A673 (cell line): ENCODE results near the gene THSD4. TPM values are rescaled to one million over a fixed set of nuclear protein-coding genes. Genes with fewer than 3 reads are reported as not detected.

Source experiments
- BruUV-seq: library from RNA; stranded (reverse); fragments of 400-500 nt; replicated peaks from 2 replicates; lab custom pipeline; 2021; lab: Mats Ljungman, UMichigan
- CTCF ChIA-PET: fragments of 300-600 bp; sonication (Branson Sonifier 250); formaldehyde crosslinking; loops from one replicate; lab custom pipeline; 2022; ENCODE audit warnings: antibody characterized with exemption; lab: Charles Lee
- POLR2A ChIA-PET: fragments of 300-600 bp; sonication (Branson Sonifier 250); formaldehyde crosslinking; loops from one replicate; lab custom pipeline; 2022; ENCODE audit warnings: antibody characterized with exemption; ENCODE audit not compliant: low non-redundant PET; lab: Charles Lee
- DNase-seq: peaks from one replicate; pipeline ENCODE4 v3.0.0-alpha.2; 2015; ENCODE audit warnings: low spot score
- H3K27ac ChIP-seq: fragments of 200-600 bp; sonication (generic); 2 replicates; pipeline ENCODE4 v1.5.1; 2016; ENCODE audit warnings: mixed run types, low read depth, mild to moderate bottlenecking, mixed read lengths, antibody characterized with exemption, low read length; ENCODE audit not compliant: poor library complexity, severe bottlenecking
- H3K27me3 ChIP-seq: fragments of 200-600 bp; sonication (generic); replicated peaks from 2 replicates; pipeline ENCODE4 v1.6.1; 2017; ENCODE audit warnings: mixed run types, low read depth, mild to moderate bottlenecking, mixed read lengths, antibody characterized with exemption, low read length; ENCODE audit not compliant: insufficient read depth, poor library complexity
- H3K36me3 ChIP-seq: fragments of 200-600 bp; sonication (generic); 2 replicates; pipeline ENCODE4 v1.6.1; 2016; ENCODE audit warnings: mixed run types, mild to moderate bottlenecking, mixed read lengths, antibody characterized with exemption, low read length; ENCODE audit not compliant: insufficient read depth, poor library complexity, severe bottlenecking
- H3K4me1 ChIP-seq: fragments of 200-600 bp; sonication (generic); 2 replicates; pipeline ENCODE4 v1.6.1; 2017; ENCODE audit warnings: mixed run types, mild to moderate bottlenecking, mixed read lengths, antibody characterized with exemption, low read length; ENCODE audit not compliant: insufficient read depth, poor library complexity, severe bottlenecking
- H3K4me3 ChIP-seq: fragments of 200-600 bp; sonication (generic); 2 replicates; pipeline ENCODE4 v1.5.1; 2016; ENCODE audit warnings: low read depth, mixed run types, mild to moderate bottlenecking, mixed read lengths, low read length; ENCODE audit not compliant: poor library complexity, severe bottlenecking
- H3K9me3 ChIP-seq: fragments of 200-600 bp; sonication (generic); 2 replicates; pipeline ENCODE4 v1.6.1; 2016; ENCODE audit warnings: mixed run types, low read depth, mild to moderate bottlenecking, mixed read lengths, antibody characterized with exemption, low read length; ENCODE audit not compliant: poor library complexity, severe bottlenecking
- EZH2 ChIP-seq: fragments of 200-600 bp; sonication (generic); IDR thresholded peaks from 2 replicates; pipeline ENCODE4 v1.6.1; 2017; ENCODE audit warnings: borderline replicate concordance, low read depth, mild to moderate bottlenecking, mixed read lengths, antibody characterized with exemption, low read length; ENCODE audit not compliant: poor library complexity, severe bottlenecking
- intact Hi-C: fragments of 100-400 bp; cut with micrococcal nuclease; formaldehyde crosslinking; loops from one replicate; pipeline ENCODE4 v1.10.0; 2022; ENCODE audit not compliant: unreplicated experiment
- total RNA-seq: library from RNA; stranded (reverse); gene quantifications from 2 replicates; pipeline ENCODE4 v1.2.3, GENCODE V29; 2021
- TF ChIP-seq, protein P1 (sequence below): fragments of 300-800, 200-600 bp; sonication (generic); conservative IDR thresholded peaks from 2 replicates; pipeline ENCODE4 v1.5.1; 2017; ENCODE audit warnings: low read depth, mild to moderate bottlenecking, antibody characterized with exemption, low read length, moderate library complexity, mixed read lengths

The THSD4 gene
- total RNA-seq, 1 experiment from 2014 or later = 2.4 TPM

DNA sequence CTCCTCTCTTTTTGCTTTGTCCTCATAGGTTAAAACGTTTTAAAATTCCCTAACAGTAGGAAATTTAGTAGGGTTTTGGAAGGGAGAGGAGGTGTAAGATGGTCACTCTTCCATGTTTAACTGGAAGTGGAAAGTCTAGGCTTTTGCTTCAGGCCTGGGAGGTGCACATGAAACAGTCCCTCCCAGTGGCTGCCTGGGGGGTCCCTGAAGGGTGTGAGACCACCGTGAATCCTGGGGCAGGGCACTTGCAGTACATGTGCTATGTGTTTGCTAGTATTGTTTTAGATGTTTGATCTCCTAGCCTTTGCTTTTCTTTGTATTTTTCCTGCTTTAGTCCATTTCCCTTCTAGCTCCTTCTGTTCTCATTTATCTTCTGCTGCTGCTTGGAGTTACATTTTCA lies 178.5 kb downstream of the THSD4 start:
- no peak for DNase-seq
- H3K4me3 ChIP-seq = no peak overlapping the region
- no peaks in the 10 kb centered on the region for H3K9me3 ChIP-seq
- no peaks in the 10 kb centered on the region for H3K36me3 ChIP-seq
- BruUV-seq = no TSS peak
- H3K27me3 ChIP-seq = no peaks in the 10 kb centered on the region
- peaks cover 12% of the 10 kb centered on the region for H3K4me1 ChIP-seq
- H3K27ac ChIP-seq = no peak overlapping the region
- intact Hi-C loops = no loop called here
- no peak for TF ChIP-seq EZH2
- TF ChIP-seq, protein P1, sequence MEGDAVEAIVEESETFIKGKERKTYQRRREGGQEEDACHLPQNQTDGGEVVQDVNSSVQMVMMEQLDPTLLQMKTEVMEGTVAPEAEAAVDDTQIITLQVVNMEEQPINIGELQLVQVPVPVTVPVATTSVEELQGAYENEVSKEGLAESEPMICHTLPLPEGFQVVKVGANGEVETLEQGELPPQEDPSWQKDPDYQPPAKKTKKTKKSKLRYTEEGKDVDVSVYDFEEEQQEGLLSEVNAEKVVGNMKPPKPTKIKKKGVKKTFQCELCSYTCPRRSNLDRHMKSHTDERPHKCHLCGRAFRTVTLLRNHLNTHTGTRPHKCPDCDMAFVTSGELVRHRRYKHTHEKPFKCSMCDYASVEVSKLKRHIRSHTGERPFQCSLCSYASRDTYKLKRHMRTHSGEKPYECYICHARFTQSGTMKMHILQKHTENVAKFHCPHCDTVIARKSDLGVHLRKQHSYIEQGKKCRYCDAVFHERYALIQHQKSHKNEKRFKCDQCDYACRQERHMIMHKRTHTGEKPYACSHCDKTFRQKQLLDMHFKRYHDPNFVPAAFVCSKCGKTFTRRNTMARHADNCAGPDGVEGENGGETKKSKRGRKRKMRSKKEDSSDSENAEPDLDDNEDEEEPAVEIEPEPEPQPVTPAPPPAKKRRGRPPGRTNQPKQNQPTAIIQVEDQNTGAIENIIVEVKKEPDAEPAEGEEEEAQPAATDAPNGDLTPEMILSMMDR = no peak
- POLR2A ChIA-PET = interaction anchor here (0.7 kb wide), 1 partner anchor 1417 kb away, joined by 4 read pairs; no protein-coding TSS in a partner anchor
- CTCF ChIA-PET = no interaction called here

GRCh38 chr15:71294251-71294910 lies 179.1 kb downstream of the THSD4 start:
- intact Hi-C loops = no loop called here
- Histone ChIP-seq H3K27ac (no peak overlapping the region), H3K4me1 (peaks cover 12% of the 10 kb centered on the region), H3K4me3 (no peak overlapping the region), H3K36me3 (no peaks in the 10 kb centered on the region), H3K9me3 (no peaks in the 10 kb centered on the region), H3K27me3 (no peaks in the 10 kb centered on the region)
- ChIA-PET POLR2A (no interaction called here), CTCF (no interaction called here)
- no peak for TF ChIP-seq EZH2
- TF ChIP-seq, protein P1 = no peak
- BruUV-seq = no TSS peak
- no peak for DNase-seq

DNA sequence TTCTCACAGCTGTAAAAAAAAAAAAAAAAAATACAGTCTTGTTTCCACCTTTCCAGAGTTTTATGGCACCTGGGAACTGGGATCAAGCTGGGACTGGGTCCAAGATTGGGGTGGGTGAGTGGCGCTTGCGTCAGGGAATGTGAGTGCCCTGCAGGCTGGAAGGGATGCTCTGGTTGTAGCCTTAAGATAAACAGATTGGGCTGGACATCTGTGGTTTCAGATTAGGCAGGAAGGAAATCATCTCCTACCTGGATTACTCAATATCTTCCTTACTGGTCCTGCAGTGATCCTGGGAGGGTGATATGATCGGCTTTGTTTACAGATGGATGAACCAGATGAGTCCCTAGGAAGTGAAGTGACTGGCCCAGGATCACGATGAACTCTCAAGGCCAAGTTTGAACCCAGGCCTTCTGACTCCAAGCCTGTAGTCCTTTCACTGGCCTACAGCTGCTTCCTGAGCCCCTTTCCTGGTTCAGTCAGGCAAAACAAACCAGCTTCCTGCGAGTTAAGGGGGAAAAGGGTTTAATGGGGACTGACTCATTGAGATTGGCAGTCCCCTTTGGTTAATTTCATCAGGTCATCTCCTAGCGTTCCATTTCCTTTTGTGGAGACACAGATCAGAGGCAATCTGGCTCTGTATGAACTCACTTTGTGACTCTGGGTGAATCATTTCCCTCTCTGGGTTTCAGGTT lies 179.8 kb downstream of the THSD4 start:
- Histone ChIP-seq H3K4me1 (peaks cover 12% of the 10 kb centered on the region), H3K27ac (peak overlapping the region; percentile 61), H3K9me3 (no peaks in the 10 kb centered on the region), H3K27me3 (no peaks in the 10 kb centered on the region), H3K36me3 (no peaks in the 10 kb centered on the region), H3K4me3 (no peak overlapping the region)
- intact Hi-C loops = no loop called here
- BruUV-seq = no TSS peak
- CTCF ChIA-PET = interaction anchor here (0.7 kb wide), 1 partner anchor 94 kb away, joined by 3 read pairs; no protein-coding TSS in a partner anchor
- no peak for TF ChIP-seq EZH2
- TF ChIP-seq, protein P1 = no peak
- POLR2A ChIA-PET = no interaction called here
- peak; percentile 92 for DNase-seq
